Tongue (tissue), 2 donors: ENCODE measurements around the gene KY. TPM values are rescaled to one million over a fixed set of nuclear protein-coding genes. Genes with fewer than 3 reads are reported as not detected.

ENCODE experiments used
- DNase-seq: peaks from one replicate; pipeline ENCODE4 v3.0.0-alpha.2; 2015
- total RNA-seq: library from RNA; depleted of rRNA; stranded (reverse); fragments of >200 nt; gene quantifications from one replicate; pipeline ENCODE4 v1.2.3, GENCODE V29; 2014

Gene KY
- total RNA-seq, 1 donor from 2014 or later, result 222 TPM

- no peak for DNase-seq
Measured at GRCh38 chr3:134667956-134668355, 17.1 kb upstream of the KY start.

GRCh38 chr3:134667406-134667805, 16.6 kb upstream of the KY start:
- DNase-seq, result no peak

DNA sequence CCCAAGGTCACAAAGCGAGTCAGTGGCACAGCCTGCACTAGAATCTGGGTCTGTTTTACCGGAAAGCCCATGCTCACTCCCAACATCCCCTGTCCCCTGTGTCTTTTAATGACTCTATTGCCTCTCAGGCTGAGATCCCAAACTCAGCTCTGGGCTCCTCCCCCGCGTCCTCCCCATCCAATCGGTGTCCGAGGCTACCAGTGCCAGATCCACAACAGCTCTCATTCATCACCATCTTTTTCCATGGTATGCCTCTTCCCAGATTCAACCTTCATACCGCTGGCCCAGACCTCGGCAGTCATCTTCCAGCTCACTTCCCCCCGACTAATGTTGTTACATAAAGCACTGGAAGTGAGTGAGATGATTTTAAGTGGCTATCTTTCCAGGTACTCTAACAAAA, 16.1 kb upstream of the KY start:
- no peak for DNase-seq

DNA sequence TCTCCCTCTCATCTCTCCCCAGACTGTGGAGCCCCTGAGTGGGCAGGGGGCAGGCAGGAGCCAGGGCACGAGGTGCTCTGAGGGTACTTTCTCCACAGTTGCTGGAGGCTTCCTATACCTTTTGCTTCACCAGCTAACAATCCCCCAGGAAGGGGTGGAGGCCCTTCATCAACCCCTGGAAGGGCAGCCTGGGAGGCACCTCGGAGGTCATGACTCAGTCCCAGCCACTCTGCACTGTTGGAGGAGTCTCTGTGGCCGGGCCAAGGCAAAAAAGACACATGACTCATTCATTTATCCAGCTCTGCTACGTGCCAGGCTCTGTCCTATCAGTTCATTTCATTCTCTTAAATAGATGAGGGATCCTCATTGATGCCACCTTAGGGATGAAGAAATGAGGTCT, 15.6 kb upstream of the KY start:
- no peak for DNase-seq

GRCh38 chr3:134666052-134666451, 15.2 kb upstream of the KY start:
- DNase-seq, result no peak

GRCh38 chr3:134665243-134665642, 14.4 kb upstream of the KY start:
- no peak for DNase-seq

- DNase-seq, result peak; percentile 93
Measured at GRCh38 chr3:134663721-134664456, 13.1 kb upstream of the KY start.

- no peak for DNase-seq
Measured at GRCh38 chr3:134660046-134660441, 9.2 kb upstream of the KY start.

DNA sequence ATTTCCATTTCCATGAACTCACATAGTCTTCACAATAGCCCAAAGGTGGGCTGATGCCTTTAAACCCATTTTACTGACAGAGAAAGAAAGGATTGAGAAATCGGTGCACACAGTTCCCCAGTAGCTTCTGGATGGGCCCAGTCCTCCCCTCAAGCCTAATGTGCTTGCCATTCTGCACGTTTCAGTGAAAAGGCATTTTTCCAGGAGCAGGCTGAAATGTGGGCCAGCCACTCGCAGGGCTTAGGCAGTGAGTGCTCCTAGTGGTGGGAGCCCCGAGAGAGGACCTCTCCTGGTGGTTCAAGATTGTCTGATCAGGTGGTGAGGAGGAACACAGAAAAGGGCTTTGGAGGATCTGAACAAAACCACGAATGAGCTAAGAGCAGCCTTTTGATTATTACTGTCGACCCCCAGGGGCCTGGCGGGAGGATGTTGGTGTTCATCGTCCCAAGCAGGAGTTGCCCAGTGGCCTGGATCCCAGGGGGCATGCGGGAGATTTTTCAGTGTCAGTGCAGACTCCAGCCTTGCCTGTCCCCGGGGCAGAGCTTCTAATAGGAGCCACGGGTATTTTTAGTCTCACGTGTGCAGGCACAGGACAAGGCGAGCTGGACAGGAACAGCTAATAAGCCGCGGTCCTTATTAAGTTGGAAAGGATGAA, 8.7 kb upstream of the KY start:
- no peak for DNase-seq

GRCh38 chr3:134658555-134658954, 7.7 kb upstream of the KY start:
- no peak for DNase-seq

DNA sequence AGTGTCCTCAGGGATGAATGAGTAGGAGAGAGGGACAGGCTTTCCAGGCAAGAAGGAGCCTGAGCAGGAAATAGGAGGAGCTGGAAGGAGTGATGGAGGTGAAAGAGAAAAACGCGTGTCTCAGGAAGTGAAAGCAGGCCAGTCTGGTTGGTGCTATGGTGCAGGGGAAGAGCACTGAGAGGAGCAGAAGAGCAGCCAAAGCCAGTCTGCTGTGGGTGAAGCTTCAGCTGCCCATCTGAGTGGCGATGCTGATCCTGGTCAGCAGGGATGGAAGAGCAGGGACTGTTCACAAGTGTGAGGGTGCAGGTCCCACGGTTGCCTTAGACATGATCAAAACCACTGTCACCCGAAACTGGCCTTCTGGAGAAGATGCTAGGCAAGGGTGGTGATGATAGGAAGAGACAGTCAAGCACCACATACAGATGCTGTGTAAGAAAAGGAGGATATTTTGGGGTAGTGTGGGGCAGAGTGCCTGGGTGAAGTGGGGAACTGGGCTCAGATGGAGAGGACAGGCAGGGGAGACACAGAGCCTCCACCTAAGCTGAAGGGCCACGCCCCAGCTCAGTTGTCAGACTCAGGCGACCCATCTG, 5.5 kb upstream of the KY start:
- DNase-seq, result no peak

- DNase-seq, result no peak
Measured at GRCh38 chr3:134655706-134656105, 4.9 kb upstream of the KY start.

- DNase-seq, result no peak
Measured at GRCh38 chr3:134654031-134654430, 3.2 kb upstream of the KY start.

DNA sequence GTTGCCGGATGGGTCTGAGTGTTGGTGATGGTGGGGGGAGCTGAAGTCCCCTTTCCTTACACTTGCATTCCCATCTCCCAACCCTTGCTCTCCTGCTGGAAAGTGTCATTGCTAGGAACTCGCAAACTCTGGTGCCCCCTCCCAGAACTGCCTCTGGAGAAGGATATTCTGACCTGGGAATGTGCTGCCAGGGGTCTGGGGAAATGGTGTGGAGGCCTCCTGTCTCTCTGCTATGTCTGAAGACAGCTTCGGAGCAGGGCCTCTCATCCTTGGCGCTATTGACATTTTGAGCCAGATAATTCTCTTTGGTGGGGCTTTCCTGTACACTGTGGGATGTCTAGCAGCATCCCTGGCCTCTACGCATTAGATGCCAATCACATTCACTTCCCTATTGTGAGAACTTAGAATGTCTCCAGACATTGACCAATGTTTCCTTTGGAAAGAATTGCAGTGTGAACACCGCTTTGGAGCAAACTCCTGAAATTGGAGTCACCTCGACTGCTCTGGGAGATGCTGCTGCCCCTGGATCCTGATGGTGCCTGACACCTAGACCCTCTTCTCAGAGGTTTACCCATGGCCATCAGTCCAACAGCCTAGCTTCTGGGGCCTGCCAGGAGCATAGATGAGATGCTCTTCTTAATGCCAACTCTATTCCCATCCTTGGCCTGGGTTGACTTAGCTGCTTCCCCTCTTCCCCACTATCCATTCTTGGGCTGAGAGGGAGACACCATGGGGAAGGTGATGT, 2.2 kb upstream of the KY start:
- no peak for DNase-seq

- peak; percentile 22 for DNase-seq
Measured at GRCh38 chr3:134652409-134652831, 1.6 kb upstream of the KY start.

GRCh38 chr3:134651347-134652041, 672 bp upstream of the KY start:
- DNase-seq, result peak; percentile 88

DNA sequence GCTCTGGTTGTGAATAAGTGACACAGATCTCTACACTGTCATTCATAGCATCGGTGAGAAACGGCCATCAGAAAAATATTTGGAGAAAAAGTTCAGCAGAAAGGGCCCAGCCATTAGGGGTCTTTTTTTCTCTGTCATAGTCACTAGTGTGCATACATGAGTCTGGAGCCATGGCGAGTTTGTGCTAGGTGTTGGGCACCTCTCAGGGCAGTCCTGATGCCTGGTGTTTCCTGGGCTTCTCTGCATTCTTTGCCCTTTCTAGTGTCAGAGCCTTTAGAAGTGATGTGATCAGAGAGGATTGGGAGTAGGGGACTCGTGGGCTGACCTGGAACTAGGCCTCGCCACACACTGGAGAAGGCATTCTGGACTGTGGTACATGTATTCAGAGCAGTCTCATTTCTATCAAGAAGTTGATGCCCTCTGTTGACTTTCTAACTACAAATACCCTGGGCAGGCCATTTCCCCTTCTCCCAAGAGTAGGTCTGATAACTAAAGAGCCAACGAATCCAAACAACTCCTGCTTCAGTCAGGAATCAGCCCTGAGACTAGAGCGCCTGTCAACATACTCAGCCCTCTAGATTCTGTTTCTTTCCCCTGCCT, 1.6 kb downstream of the KY start:
- DNase-seq, result no peak

DNA sequence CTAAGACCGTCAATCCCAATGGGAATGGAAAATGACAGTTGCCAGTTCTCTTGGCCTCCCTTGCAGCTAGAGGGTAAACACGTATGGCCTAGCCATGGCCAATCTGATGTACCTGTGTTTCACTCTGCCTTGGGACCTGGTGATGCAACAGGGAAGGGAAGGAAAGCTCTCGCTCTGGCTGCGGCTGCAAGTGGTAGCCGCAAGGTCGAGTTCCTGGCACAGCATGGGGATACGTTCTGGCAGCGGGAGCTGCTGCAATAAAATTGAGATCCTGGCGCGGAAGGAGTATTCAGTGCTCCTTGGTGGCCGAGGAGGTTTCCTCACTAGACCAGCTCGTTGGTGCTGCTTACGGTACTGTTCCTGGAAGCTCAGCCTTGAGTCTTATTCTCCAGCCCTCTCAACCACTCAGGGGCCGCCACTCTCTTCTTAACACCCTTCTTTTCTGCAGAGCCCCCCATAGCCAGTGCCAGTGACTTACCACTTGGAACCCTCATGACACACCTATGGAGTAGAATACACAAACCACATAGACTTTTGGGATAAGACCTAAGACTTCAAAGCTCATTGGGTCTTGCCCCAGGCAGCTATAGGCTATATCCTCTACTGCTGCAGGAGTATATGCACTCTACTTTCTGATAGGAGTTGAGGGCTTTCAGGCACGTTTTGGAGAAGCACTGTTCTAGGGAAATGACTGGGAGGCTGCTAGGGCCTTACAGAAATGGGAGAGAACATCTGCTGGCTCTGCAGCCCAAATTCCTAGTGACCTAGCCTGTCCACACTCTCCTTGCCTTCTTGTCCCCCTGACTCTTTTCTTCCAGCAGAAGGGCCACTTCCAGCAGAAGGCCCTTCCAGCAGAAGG, 2.7 kb downstream of the KY start:
- no peak for DNase-seq

DNA sequence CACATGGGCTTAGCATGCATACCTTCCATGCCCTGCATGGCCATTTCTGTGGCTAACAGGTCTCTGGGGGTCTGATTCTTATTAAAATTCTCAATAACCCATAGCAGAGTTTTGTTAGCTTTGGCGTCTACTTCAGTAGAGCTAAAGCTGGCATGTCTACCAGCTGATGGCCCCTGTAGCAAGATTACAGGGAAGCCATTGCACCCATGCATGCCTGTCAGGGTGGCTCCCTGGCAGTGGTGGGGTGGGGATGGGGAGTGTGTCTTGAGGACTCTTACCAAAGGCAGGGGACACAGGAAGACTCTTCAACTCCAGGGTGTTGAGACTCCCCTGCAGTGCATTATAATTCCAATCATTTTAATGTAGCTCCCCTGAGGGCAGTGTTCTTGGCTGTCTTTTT, 4.7 kb downstream of the KY start:
- no peak for DNase-seq

DNA sequence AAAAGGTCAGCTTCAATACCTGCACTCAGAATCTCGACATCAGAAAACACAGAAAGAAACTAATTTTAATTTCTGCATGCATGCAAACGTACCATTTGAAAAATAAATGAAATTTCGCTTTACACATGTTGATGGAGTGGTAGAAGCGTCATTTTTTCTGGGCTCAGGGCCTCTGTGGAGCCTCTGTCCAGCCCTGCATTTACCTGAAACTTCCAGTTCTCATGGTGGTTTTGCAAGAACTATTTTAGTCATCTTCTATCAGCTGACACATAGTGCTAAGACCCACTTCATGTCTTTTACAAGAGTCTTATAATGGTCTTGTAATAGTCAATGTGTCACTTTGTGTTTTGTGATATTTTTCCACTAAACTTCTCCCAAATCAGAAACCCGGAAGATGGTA, 5.3 kb downstream of the KY start:
- no peak for DNase-seq
